Medulla oblongata (tissue), 1 donor: ENCODE data around the gene PDHB.
"Not testable (repeated sequence)": the region's sequence is repeated elsewhere in the genome, so short reads cannot be mapped to it uniquely, and the experiment has no call there.

ENCODE experiments used
- DNase-seq: peaks from one replicate; pipeline ENCODE4 v3.0.0-alpha.2; 2015; ENCODE audit errors: extremely low spot score

Gene PDHB

DNA sequence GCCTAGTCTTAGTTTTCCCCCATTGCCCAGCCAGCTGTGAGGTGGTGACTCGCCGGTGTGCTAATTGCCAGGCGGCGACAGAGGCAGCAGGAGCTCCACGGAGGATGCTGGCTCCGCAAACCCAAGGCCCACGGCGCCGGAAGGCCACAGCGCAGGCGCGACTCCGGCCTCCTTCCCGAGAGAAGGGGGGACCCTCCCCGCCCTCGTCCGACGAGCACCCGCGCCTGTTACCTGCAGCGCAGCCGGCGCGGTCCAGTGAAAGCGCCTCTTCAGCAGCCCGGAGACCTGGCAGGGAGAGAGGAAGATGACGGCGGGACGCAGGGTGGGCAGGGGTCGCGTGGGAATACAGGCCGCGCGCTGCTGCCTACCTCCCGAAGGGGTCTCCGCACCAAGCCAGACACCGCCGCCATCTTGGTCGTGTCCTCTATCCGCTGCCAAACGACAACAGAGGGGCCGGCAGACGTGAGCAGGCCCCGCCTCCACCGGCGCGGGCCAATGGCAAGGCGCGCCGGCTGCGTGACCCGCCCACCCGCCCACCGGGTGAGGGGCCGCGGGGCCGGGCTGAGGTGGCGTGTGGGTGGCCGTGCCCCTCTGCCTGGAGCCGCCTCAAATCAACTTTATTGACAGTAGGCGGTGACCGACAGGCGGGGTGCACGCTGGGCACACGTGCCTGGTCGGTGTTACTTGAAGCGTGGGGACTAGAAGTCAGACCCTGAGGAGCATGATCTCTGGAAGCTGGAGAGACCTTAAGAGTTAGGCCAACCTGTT is at the start of gene PDHB:
Gene PDHB, minus strand, starts transcription at position 433 of the 768 bp plus-strand sequence. Its CDS starts 23 bp downstream, at position 410.
- DNase-seq, result peak; percentile 94

DNA sequence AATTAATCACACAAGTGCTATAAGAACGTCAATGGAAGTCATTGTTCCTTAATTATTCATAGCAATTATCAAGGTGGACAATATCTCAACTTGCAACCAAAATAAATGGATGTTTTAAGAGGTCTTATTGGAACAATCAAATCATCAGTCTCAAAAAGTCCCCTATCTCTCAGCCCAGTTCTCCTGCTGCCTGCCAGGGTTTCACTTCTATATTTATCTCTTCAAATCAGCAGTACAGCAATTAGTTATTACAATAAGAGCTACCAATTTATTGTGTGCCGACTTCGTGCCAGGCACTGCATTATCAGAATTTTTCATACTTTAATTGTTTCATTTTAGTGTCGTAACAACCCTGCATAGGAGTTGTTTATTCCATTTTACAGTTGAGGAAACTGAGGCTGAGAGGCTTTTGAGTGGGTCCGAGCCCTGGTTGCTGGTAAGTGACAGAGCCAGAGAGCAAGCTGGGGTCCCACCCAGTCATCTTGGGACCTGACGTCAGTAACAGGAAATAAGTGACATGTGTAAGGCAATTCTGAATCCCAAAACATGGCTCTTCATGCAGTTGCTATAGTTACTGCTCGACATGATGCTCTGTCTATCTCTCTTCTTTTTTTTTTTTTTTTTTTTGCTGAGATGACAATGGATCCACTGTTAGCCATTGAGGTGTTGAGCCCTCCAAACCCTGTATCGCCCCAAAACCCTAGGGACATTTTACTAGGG is 49.4 kb upstream of the PDHB start:
- no peak for DNase-seq

- DNase-seq, result no peak
Measured at GRCh38 chr3:58480309-58480708, 46.7 kb upstream of the PDHB start.

- DNase-seq, result no peak
Measured at GRCh38 chr3:58478781-58479180, 45.1 kb upstream of the PDHB start.

DNA sequence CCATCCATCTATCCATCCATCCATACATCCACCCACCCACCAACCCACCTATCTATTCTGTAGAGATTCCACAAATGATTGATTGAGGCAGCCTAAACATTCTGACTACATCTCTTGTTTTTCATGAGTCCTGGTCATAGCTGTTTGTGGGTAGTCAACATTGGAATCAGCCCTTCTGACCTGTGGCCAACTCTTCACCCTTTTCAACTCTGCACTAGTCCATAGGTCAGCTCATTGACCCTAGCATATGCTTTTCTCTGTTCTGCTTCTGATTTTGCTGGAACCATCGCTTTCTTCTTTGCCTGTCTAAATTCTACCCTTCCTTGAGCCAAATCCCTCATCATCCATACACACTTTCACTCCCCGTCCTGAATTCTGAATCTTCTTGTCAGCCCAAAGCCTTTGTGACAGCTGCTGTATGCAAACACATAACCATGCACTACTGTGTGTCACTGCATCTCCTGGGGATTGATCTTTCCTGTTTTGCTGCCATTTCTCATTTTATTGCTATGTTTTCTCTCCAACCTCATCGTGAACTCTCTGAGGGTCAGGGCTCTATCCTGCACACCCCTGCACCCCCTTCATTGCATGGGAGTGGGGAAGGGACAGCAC is 41.4 kb upstream of the PDHB start:
- DNase-seq, result no peak

DNA sequence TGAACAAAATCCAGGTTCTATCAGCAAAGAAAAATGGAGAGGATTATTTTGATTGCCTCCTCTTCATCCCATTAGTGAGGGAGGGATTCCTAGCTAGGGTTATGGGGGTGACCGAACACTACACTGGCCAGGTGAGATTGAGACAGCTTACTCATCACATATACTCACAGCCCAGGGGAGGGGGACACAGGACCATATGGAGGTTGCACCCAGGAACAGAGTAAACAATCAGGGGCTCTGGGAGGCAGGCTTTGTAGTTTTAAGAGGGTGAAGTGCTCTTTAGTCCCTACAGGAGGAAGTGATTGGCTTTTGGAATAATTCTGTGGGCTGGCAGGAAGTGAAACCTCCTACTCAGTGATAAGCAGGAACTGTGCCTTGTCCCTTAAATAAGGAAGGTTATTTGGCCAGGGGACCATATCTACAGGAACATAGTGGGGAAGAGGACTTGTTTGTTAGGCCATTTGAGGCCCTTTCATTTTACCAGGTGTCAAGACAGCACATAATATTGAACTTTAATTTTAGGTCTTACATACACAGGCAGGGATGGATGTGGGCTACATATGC is 40.8 kb upstream of the PDHB start:
- peak; percentile 64 for DNase-seq

GRCh38 chr3:58473275-58473674 is 39.6 kb upstream of the PDHB start:
- DNase-seq, result no peak

- no peak for DNase-seq
Measured at GRCh38 chr3:58471025-58471887, 37.6 kb upstream of the PDHB start.

- no peak for DNase-seq
Measured at GRCh38 chr3:58470363-58471024, 36.9 kb upstream of the PDHB start.

- DNase-seq, result no peak
Measured at GRCh38 chr3:58469096-58469495, 35.5 kb upstream of the PDHB start.

DNA sequence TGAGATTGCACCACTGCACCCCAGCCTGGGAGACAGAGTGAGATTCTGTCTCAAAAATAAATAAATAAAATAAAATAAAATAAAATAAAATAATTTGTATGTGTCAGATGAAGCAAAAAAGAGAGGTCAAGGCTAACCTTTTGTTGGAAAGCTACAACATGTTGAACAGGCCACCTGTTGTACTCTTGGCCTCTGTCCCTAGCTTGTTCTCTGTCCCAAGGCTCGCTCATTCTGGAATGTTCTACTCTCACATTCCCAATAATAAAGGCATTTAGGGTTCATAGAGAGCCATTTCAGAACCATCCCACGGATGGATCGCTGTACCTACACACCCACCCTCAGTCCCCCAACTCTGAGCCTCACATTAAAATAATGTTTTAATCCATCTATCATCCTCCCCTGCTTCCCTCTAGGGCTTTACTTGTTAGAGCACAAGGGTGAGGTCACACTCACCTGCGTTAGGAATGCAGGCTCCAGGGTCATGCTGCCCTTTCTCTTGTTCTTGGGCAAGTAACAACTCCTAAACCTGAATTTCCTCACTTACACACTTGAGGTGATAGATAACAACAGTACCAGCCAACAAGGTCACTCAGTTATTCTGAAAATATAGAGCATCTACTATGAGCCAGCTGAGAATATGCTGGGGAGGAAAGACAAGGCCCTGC is 33.4 kb upstream of the PDHB start:
- no peak for DNase-seq

DNA sequence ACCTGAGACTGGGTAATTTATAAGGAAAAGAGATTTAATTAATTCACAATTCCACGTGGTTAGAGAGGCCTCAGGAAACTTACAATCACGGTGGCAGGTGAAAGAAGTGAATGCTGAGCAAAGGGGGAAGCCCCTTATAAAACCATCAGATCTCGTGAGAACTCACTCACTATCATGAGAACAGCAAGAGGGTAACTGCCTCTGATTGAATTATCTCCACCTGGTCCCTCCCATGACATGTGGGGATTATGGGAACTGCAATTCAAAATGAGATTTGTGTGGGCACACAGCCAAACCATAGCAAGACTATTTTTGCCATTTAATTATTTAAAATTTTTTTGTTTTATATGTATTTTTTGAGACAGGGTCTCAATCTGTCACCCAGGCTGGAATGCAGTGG is 31.2 kb upstream of the PDHB start:
- no peak for DNase-seq

DNA sequence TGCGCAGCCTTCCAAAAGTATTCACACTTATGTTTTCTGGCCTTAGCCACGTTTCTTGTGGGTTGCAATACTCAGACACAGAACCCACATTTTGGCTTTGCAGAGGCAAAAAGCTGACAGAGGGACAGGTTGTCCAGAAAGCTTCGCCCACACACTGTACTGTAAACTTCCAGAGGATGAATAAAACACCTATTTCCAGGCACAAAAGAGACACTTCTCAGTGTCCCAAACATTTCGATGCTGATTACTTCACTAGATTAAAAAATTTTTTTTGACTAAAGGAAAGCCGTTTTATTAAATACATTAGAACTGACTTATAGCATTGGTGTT is 30.3 kb upstream of the PDHB start:
- DNase-seq, result no peak

DNA sequence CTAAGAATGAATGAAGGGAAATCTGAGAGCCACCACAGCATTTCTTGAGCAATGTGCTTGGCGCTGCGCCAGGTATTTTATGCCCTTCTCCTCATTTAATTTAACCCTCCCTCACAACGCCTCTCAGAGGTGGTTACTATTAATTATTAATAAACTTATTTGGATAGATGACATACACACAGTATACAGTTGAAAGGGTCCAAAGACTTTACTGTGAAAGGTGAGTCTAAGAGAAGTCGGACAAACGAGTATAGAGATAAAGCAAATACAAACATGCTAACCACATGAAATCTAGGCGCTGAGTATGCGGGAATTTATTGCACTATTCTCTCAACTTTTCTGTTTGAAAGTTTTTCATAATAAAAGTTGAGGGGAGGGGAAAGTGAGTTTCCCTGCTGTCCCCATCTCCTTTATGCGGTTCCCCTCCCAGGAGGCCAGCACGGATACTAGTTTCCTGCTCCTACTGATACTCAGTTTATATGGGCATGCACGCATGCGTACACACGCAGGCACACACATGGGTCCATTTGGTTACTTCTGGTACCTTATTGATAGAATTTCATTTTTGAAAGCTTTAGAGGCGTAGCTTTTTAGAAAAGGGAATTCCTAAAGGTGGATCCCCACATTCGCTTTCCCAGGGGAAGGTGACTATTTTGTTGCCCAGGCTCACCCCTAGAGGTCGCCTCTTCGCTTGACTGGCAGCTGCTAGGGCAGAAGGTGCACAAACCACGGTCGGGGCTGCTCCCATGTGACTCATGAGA is 29.7 kb upstream of the PDHB start:
- peak; percentile 82 for DNase-seq

DNA sequence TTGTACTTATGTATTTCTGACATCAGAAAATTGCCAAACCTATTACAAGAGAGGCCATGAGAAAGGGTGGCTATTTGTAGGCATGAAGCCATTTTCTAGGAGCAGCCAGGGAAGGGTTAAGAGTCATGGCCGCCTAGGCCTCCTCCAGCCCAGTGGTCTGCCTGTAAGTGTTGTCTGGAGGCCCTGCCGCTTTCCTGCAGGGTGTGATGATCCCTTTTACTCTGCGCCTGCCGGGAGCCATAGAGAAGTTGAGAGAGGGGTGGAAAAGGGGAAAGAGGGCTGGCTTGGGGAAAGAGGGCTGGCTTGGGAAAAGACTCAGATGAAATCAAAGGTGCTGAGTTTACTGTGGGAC is 29.2 kb upstream of the PDHB start:
- no peak for DNase-seq

GRCh38 chr3:58459160-58459559 is 25.5 kb upstream of the PDHB start:
- DNase-seq, result no peak

GRCh38 chr3:58452176-58452575 is 18.5 kb upstream of the PDHB start:
- no peak for DNase-seq

DNA sequence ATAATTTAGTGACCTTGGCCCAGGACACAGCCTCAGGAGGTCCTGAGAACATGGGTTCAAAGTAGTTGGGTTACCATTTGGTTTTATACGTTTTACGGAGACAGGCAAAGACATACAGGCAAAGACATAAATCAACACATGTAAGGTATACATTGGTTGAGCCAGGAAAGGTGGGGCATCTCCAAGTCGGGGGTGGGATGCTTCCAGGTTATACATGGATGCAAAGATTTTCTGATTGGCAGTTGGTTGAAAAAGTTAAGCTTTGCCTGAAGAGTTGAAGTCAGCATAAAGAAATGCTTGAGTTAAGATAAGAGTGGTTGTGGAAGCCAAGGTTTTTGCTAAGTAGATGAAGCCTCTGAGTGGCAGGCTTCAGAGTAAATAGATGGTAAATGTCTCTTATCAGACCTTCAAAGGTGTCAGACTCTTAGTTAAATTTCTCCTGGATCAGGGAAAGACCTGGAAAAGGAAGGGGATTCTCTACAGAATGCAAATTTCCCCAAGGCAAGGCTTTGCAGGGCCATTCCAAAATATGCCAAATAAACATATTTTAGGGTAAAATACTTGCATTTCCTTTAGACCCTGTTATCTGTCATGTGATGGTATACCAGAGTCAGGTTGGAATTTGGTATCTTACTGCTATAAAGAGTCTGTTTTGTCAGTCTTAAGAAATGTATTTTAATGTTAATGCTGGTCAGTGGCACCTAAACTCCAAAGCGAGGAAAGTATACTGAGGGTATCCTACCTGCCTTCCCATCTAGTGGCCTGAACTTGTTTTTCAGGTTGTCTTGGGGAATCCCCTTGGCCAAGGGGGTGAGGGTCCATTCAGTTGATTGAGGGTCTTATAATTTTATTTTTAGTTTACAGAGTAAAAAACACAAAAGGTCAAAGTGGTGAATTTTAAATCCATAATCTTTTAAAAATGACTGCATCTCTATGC is 8.2 kb upstream of the PDHB start:
- no peak for DNase-seq

GRCh38 chr3:58440996-58441355 is 7.3 kb upstream of the PDHB start:
- DNase-seq, result not testable (repeated sequence)
